Measurements from ENCODE around the gene OSTN. TPM values are rescaled to one million over a fixed set of nuclear protein-coding genes. Genes with fewer than 3 reads are reported as not detected.

OSTN gene
- total RNA-seq, 1 experiment from 2014 or later, result not detected

- no peaks in the 10 kb centered on the region for H3K4me1 ChIP-seq (ENCODE audit: control insufficient read depth, insufficient read depth, low read length)
- H3K36me3 ChIP-seq (ENCODE audit: control insufficient read depth, insufficient read depth, low read length), result no peaks in the 10 kb centered on the region
- ChIA-PET CTCF (no interaction called here), POLR2A (no interaction called here)
- no peaks in the 10 kb centered on the region for H3K27me3 ChIP-seq (ENCODE audit: control insufficient read depth, insufficient read depth, low read length)
- BruUV-seq (replicated peaks), result no TSS peak
- no peak overlapping the region for H3K27ac ChIP-seq (ENCODE audit: low read length)
- intact Hi-C loops (cut with micrococcal nuclease; ENCODE audit: unreplicated experiment), result no loop called here
- no peaks in the 10 kb centered on the region for H3K9me3 ChIP-seq (ENCODE audit: control insufficient read depth, insufficient read depth, low read depth, low read length)
- in situ Hi-C loops (cut with HindIII; ENCODE audit: low pct_unique_long_range_greater_than_20kb, low sequenced_read_pairs), result no loop called here
- TF ChIP-seq POLR2AphosphoS5 (IDR thresholded peaks at IDR 0.05; ENCODE audit: low read depth, low read length), result no peak
- no peak for TF ChIP-seq TCF7L2 (IDR thresholded peaks at IDR 0.05; ENCODE audit: low read depth, low read length)
- TF ChIP-seq REST (IDR thresholded peaks at IDR 0.05; ENCODE audit: insufficient read depth in 1 of 2, low read depth in 2 of 2, low read length in 1 of 2), result no peak
- no peak overlapping the region for H3K4me3 ChIP-seq (ENCODE audit: low read depth in 2 of 2, low read length in 2 of 2)
- ATAC-seq, result no peak
- no peak for DNase-seq (ENCODE audit: low read depth, low spot score)
Observed at GRCh38 chr3:191306428-191306827, 107.4 kb downstream of the OSTN start.

- intact Hi-C loops (cut with micrococcal nuclease; ENCODE audit: unreplicated experiment), result no loop called here
- no peak for TF ChIP-seq SIN3A (IDR thresholded peaks at IDR 0.05; ENCODE audit: borderline replicate concordance, insufficient read depth, low read depth, low read length)
- H3K36me3 ChIP-seq (ENCODE audit: control insufficient read depth, insufficient read depth, low read length), result no peaks in the 10 kb centered on the region
- H3K4me3 ChIP-seq (ENCODE audit: low read depth in 2 of 2, low read length in 2 of 2), result no peak overlapping the region
- no peak for ATAC-seq
- H3K9me3 ChIP-seq (ENCODE audit: control insufficient read depth, insufficient read depth, low read depth, low read length), result no peaks in the 10 kb centered on the region
- ChIA-PET POLR2A (no interaction called here), CTCF (no interaction called here)
- no peaks in the 10 kb centered on the region for H3K27me3 ChIP-seq (ENCODE audit: control insufficient read depth, insufficient read depth, low read length)
- no peaks in the 10 kb centered on the region for H3K4me1 ChIP-seq (ENCODE audit: control insufficient read depth, insufficient read depth, low read length)
- no peak for DNase-seq (ENCODE audit: low read depth, low spot score)
- H3K27ac ChIP-seq (ENCODE audit: low read length), result no peak overlapping the region
- in situ Hi-C loops (cut with HindIII; ENCODE audit: low pct_unique_long_range_greater_than_20kb, low sequenced_read_pairs), result no loop called here
- BruUV-seq (replicated peaks), result no TSS peak
Observed at GRCh38 chr3:191307341-191307740, 108.3 kb downstream of the OSTN start.

GRCh38 chr3:191313296-191313695 lies 114.3 kb downstream of the OSTN start:
- no peak for TF ChIP-seq CTCF (IDR thresholded peaks at IDR 0.05)
- no peak for TF ChIP-seq SIN3A (IDR thresholded peaks at IDR 0.05; ENCODE audit: borderline replicate concordance, insufficient read depth, low read depth, low read length)
- TF ChIP-seq REST (IDR thresholded peaks at IDR 0.05; ENCODE audit: insufficient read depth in 1 of 2, low read depth in 2 of 2, low read length in 1 of 2), result no peak
- TF ChIP-seq TCF7L2 (IDR thresholded peaks at IDR 0.05; ENCODE audit: low read depth, low read length), result no peak
- TF ChIP-seq POLR2AphosphoS5 (IDR thresholded peaks at IDR 0.05; ENCODE audit: low read depth, low read length), result no peak
- Histone ChIP-seq H3K4me1 (ENCODE audit: control insufficient read depth, insufficient read depth, low read length) (no peaks in the 10 kb centered on the region), H3K9me3 (ENCODE audit: control insufficient read depth, insufficient read depth, low read depth, low read length) (no peaks in the 10 kb centered on the region), H3K27ac (ENCODE audit: low read length) (no peak overlapping the region), H3K36me3 (ENCODE audit: control insufficient read depth, insufficient read depth, low read length) (no peaks in the 10 kb centered on the region), H3K27me3 (ENCODE audit: control insufficient read depth, insufficient read depth, low read length) (no peaks in the 10 kb centered on the region), H3K4me3 (ENCODE audit: low read depth in 2 of 2, low read length in 2 of 2) (no peak overlapping the region)
- BruUV-seq (replicated peaks), result no TSS peak
- intact Hi-C loops (cut with micrococcal nuclease; ENCODE audit: unreplicated experiment), result no loop called here
- ATAC-seq (no peak), DNase-seq (ENCODE audit: low read depth, low spot score) (no peak)
- ChIA-PET CTCF (no interaction called here), POLR2A (no interaction called here)
- in situ Hi-C loops (cut with HindIII; ENCODE audit: low pct_unique_long_range_greater_than_20kb, low sequenced_read_pairs), result no loop called here
